GM15510 (cell line): ENCODE data around the gene CD27.

Experiments used
- POLR2A ChIP-seq: IDR thresholded peaks from 3 replicates; pipeline ENCODE4 v1.6.1; 2011; ENCODE audit warnings: borderline replicate concordance; ENCODE audit not compliant: insufficient read length; ENCODE audit errors: extremely low read depth

CD27 gene

DNA sequence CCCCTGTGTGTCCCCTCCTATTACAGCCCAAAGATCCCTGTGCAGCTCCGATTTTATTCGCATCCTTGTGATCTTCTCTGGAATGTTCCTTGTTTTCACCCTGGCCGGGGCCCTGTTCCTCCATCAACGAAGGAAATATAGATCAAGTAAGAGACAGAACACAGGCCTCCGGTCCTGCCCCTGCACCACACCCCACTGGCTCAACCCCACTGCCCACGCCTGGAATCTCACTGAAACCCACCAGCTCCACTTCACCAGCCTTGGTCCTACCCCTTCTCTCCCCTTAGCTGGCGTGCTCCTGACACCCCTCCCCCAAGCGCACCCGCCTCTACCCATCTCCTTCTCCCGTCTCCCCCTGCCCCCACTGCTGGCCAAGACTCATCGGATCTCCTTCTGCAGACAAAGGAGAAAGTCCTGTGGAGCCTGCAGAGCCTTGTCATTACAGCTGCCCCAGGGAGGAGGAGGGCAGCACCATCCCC, 6.2 kb downstream of the CD27 start:
- TF ChIP-seq POLR2A = no peak

DNA sequence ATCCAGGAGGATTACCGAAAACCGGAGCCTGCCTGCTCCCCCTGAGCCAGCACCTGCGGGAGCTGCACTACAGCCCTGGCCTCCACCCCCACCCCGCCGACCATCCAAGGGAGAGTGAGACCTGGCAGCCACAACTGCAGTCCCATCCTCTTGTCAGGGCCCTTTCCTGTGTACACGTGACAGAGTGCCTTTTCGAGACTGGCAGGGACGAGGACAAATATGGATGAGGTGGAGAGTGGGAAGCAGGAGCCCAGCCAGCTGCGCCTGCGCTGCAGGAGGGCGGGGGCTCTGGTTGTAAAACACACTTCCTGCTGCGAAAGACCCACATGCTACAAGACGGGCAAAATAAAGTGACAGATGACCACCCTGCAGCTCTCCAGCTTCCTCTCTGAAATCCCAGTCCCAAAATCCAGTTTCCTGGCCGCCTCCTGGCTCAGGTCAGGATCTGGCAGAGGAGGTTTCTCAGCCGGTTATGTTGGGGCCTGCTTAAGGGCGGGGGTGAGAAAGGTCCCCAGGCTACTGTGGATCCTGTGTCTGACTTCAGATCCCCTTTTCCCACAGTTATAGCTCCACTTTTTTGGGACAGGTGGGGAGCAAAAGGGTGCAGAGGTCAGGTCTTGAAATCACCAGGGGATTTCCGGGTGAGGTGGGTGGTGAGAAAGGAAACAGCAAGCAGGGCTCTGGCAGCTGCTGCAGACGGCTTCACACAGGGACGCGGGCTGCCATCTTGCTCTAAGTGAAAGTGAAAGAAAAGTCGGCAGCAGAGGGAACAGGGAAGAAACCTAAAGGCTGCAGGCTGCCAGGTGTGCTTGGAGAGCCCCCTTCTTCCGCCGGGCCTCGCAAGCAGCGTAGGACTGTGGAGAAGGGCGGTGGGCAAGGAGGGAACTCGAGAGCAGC, 6.8 kb downstream of the CD27 start, which contains the start of gene TAPBPL:
TSS of gene TAPBPL (plus strand) at position 695 of the 897 bp plus-strand sequence. CDS start 207 bp downstream, outside the sequence.
- peak; percentile 51 for TF ChIP-seq POLR2A

DNA sequence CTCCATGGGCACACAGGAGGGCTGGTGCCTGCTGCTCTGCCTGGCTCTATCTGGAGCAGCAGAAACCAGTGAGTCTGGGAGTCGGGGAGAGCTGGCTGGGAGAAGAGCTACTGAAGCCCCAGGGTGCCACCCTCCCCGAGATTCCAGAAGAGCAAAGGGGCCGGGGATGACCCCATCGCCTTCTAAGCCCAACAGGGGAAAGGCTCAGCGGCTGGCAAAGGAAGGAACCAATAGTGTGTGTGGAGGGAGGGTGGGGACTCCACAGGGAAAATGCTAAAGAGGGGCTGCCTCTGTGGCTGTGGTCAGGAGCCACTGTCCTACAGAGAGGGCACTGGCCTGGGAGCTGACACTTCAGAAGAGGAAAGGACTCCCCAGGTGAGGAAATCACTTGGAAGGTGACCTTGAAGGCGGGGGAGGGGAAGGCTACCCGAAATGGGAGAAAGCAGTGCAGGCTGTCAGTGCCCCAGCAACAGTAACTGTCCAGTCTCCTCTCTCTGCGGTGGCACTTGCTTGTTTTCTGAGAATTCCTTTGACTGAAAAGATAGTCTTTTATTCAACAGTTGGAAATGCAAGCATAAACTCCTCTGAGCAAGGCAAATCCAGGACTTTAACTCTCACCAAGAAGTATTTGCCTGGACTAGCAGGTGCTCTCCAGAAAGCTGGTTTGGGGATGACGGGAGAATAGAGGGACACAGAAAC, 7.6 kb downstream of the CD27 start:
- TF ChIP-seq POLR2A = no peak

GRCh38 chr12:6452944-6453630, 8.3 kb downstream of the CD27 start:
- peak; percentile 50 for TF ChIP-seq POLR2A

- peak; percentile 13 for TF ChIP-seq POLR2A
These were observed 12.6 kb downstream of the CD27 start for GRCh38 chr12:6457220-6457945.

- no peak for TF ChIP-seq POLR2A
These were observed 13.7 kb downstream of the CD27 start for GRCh38 chr12:6458281-6459003.

DNA sequence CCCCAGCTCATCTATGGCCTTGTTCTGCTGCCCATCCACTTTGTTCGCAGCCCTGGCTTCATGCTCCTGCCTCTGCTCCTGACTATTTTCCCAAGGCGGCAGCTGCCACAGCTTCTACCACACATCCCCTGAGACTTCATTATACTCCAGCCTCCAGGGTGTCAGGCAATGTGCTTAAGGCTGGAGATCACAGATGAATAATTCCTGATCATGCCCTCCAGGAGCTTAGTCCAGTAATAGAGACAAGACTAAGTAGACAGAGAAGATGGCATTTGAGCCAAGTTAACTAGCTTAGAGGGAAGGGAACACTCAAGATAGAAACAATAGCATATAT, 14.2 kb downstream of the CD27 start:
- no peak for TF ChIP-seq POLR2A

DNA sequence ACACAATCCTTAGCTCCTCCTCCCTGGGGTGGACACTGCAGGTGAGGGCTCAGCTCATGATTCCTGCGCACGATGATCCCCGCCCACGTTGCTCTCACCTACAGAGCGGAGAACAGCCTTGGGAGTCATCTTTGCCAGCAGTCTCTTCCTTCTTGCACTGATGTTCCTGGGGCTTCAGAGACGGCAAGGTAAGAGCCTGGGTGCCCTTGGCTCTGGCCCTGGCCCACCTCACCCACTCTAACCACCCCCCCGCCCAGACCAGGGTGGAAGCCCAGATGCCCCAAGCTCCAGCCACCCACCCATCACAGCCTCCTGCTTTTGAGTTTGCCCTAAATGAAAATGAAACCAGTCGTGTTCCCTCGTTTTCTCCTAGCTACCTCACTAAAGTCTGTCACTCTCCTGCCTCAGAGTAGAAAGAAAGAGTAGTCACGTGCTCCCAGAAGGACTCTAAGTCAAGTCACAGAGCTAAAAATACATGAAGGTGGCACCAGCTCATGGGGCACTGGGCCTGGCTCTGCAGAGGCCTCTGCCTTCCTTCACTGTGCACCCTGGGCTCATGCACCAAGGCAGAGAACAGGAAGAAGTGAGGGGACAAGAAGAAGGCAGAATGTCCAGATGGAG, 16.1 kb downstream of the CD27 start:
- no peak for TF ChIP-seq POLR2A

DNA sequence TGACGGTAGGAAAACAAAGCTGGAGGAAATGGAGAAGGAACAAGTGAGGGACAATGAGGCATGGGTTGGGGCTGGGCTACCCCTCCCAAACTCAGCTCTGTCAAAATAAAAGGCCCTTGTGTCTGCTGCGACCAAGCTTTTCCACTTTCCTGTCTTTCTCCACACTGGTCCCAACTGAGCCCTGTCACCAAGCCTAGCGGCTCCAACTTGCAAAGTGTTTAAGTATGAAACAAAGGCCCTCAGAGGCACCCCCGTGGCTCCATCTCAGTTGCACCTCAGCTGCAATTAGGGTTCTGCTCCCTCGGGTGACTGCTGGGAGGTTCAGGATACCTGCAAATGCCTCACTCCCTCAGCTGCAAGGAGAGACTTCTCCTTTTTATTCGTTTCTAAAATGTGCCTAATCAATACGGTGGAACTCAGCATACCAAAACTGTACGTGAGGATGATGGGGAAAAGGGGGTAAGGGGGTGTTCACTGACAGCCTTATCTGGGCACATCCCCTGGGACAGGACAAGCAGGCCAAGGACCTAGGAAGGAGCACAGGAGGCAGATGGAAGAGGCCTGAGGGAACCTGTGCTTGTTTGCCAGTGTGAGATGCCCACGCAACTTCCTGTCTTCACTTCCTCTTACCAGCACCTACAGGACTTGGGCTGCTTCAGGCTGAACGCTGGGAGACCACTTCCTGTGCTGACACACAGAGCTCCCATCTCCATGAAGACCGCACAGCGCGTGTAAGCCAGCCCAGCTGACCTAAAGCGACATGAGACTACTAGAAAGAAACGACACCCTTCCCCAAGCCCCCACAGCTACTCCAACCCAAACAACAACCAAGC, 16.9 kb downstream of the CD27 start:
- TF ChIP-seq POLR2A = peak; percentile 60

- TF ChIP-seq POLR2A = no peak
These were observed 17.7 kb downstream of the CD27 start for GRCh38 chr12:6462234-6462995.

DNA sequence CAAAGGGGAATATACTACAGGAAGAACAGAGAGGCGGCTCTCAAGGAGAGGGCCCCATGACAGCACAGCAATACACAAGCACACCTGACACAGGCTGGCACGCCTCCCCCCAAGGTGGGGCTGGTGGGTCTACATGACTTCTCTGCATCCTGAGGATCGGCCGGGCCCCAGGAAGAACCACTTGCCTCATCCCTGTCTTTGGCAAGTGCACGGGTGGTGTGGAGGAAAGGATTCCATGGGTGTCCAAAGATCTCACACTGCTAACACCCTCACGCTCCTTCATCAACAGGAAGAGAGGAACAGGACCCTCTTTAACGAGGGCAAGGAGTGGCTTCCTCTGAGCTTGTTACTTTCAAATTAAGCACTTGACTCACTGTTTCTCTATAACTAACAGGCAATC, 18.5 kb downstream of the CD27 start:
- TF ChIP-seq POLR2A = no peak

DNA sequence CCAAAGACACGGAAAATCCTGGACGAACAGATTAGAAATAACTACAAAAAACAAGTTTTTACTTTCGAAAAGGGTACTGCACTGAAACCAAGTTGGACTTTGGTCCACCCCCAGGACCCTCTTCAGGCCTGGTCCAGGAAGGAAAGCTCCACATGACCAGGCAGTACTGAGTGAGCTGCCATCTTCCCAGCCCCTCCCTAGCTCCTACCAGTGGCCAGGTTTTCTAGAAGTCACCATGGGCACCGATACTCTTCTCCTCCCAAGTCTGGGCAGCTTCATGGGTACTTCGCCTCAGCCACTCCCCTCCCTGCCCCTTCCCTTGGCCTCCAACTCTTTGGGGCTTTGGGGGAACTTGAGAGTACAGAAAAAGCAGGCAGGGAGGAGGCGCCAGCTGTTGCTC, 19.1 kb downstream of the CD27 start:
- TF ChIP-seq POLR2A = no peak
